Neuron (in vitro differentiated cells): ENCODE results near the gene UBE4B.
A peak's percentile ranks its signal among the peaks of the same experiment; 100 is the strongest.
"Not testable (repeated sequence)": the region's sequence is repeated elsewhere in the genome, so short reads cannot be mapped to it uniquely, and the experiment has no call there.

Experiments used
- H2AFZ ChIP-seq: one replicate; pipeline ENCODE4 v1.6.1; 2013; ENCODE audit warnings: low read depth, mild to moderate bottlenecking, inconsistent platforms, low read length, moderate library complexity
- H3K27me3 ChIP-seq: one replicate; pipeline ENCODE4 v1.6.1; 2013; ENCODE audit warnings: low read length; ENCODE audit not compliant: insufficient read depth
- H3K36me3 ChIP-seq: one replicate; pipeline ENCODE4 v1.6.1; 2013; ENCODE audit warnings: low read length; ENCODE audit not compliant: insufficient read depth
- H3K4me1 ChIP-seq: one replicate; pipeline ENCODE4 v1.6.1; 2013; ENCODE audit warnings: low read length; ENCODE audit not compliant: insufficient read depth
- H3K4me3 ChIP-seq: 2 replicates; pipeline ENCODE4 v1.5.1; 2013; ENCODE audit warnings: mild to moderate bottlenecking, low read length, moderate library complexity
- H3K9me3 ChIP-seq: one replicate; pipeline ENCODE4 v1.6.1; 2013; ENCODE audit warnings: low read length

Gene UBE4B

DNA sequence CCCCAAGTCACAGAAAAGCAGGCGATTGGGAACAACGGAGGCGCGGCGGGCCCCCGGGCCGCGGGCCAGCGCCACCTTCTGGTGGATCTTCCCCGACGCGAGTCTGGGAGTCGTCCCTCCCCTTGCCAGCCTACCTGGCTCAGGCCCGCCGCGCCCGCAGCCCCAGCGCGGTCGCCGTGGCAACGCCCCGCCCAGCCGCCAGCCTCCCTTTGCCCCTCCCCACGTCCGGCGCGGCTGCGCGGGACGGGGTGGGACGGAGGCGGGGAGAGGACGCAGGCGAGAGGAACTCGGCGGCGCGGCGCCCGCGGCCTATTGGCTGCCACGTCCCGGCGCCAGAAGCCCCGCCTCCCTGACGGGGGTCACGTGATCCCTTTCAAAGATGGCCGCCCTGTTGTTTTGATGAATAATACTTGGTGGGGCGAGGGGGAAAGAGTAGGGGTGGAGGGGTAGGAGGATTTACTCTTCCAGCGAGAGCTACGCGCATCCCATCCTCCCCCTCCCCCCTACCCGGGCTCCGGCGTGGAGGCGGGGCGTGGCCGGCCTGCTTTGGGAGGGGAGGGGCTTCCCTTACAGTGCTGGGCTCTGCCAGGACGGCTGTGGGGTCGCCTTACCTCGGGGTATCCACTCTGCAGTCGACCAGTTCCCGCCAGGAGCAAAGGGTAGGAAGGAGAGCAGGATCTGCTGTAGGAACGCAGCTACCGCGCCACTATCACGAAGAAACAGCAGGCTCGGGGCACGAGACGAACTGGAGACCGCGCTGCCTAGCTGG lies at the start of gene UBE4B:
Gene UBE4B, plus strand, starts transcription at position 369 of the 769 bp plus-strand sequence. CDS start 713 bp downstream, outside the sequence.
- peak within 1 kb of the TSS; percentile 74 for H3K4me3 ChIP-seq
- H3K36me3 ChIP-seq: no peaks in the 10 kb centered on the region
- no peaks in the 10 kb centered on the region for H3K9me3 ChIP-seq
- H2AFZ ChIP-seq: peak within 1 kb of the TSS; percentile 88
- H3K27me3 ChIP-seq: no peaks in the 10 kb centered on the region
- H3K4me1 ChIP-seq: peaks cover 18% of the 10 kb centered on the region

DNA sequence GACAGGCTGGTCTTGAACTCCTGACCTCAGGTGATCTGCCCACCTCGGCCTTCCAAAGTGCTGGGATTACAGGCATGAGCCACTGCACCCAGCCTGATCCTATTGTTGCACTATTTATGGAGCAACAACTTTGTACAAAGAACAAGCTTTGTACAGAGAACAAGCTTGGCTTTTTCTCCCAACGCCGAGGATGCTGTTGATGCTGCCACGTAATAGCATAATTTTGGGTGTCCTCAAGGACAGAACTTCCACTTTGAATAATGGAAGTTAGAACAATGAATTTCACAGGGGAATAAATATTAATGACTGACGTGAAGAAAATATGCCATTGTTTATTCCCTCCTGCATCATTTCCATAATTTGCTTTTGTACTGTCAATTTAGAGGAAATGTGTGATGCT lies 48.5 kb upstream of the UBE4B start:
- Histone ChIP-seq H3K4me1 (peaks cover 3% of the 10 kb centered on the region), H3K27me3 (no peaks in the 10 kb centered on the region), H3K9me3 (no peaks in the 10 kb centered on the region), H3K36me3 (peaks cover 9% of the 10 kb centered on the region), H2AFZ (no peak overlapping the region), H3K4me3 (no peak overlapping the region)

DNA sequence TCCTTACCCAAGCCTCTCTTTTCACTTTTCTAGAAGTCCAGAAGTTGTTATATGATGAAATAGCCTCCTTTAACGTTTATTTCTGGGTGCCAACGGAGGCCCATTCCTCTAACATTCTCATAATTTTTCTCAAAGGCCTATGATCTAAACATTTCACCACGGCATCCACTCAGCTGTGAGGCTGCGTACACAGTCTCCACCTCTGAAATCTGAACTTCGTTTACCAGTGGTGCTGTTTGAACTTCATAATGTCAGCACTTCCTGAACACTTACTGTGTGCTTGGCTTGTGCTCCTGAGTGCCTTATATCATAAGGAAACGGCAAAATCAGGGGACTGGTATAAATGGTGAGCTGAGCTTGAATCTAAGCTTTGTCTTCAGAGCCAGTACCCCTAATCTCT lies 47.8 kb upstream of the UBE4B start:
- Histone ChIP-seq H3K9me3 (no peaks in the 10 kb centered on the region), H3K4me1 (peaks cover 3% of the 10 kb centered on the region), H3K27me3 (no peaks in the 10 kb centered on the region), H3K4me3 (no peak overlapping the region), H3K36me3 (peaks cover 9% of the 10 kb centered on the region), H2AFZ (no peak overlapping the region)

DNA sequence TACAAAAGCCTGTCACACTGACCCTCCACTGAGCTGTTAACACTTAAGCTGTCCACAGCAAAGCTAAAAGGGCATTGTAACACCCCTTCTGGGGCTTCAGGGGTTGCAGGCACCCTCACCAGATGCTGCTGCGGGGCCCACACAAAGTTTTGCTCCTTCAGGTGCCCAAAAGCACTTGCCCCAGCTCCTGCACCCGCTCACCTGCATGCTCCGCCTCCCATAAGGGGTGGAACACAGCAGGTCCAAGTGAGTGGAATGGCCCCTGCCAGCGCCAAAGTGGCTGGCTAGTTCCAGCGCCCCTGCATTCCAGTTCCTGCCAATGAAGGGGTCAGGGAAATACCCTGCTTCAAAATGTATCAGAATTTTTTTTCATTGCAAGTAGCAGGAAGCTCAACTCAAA lies 43.0 kb upstream of the UBE4B start:
- Histone ChIP-seq H3K36me3 (no peaks in the 10 kb centered on the region), H3K27me3 (peaks cover 3% of the 10 kb centered on the region), H2AFZ (no peak overlapping the region)

DNA sequence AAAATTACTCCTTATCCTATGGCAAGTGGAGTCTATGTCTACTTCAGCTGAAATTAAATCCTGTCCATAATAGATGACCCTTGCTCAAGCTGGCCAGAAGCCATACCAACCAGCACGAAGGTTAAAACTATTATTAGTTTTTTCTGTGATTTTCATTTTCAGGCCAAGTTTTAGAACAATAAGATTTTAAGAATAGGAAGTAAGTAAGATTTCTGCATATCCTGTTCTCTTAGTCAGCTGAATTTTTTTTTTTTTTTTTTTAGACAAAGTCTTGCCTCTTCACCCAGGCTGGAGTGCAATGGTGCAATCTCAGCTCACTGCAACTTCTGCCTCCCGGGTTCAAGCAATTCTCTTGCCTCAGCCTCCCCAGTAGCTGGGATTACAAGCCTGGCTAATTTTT lies 41.8 kb upstream of the UBE4B start:
- no peak overlapping the region for H2AFZ ChIP-seq
- no peaks in the 10 kb centered on the region for H3K4me1 ChIP-seq
- no peak overlapping the region for H3K4me3 ChIP-seq
- H3K36me3 ChIP-seq: no peaks in the 10 kb centered on the region
- H3K9me3 ChIP-seq: no peaks in the 10 kb centered on the region
- peaks cover 5% of the 10 kb centered on the region for H3K27me3 ChIP-seq

More for the DNA sequence above, 43.0 kb upstream of the UBE4B start:
- Histone ChIP-seq H3K9me3 (no peaks in the 10 kb centered on the region), H3K4me3 (no peak overlapping the region), H3K4me1 (no peaks in the 10 kb centered on the region)

DNA sequence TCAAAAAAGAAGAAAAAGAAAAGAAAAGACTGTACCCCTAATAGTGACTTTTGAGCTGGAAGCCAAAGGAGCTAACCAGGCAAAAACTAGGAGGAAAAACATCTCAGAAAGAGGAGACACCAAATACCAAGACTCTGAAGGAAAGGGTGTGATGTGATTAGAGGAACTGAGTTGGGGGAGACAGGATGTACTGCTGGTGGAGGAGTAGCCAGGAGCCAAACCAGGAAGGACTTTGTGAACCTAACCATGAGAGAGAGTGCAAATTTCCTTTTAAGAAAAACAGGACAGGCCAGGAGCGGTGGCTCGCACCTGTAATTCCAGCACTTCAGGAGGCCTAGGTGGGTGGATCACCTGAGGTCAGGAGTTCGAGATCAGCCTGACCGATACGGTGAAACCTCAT lies 39.8 kb upstream of the UBE4B start:
- Histone ChIP-seq H3K27me3 (peaks cover 18% of the 10 kb centered on the region), H2AFZ (no peak overlapping the region), H3K9me3 (peaks cover under 1% of the 10 kb centered on the region), H3K4me3 (no peak overlapping the region), H3K4me1 (no peaks in the 10 kb centered on the region), H3K36me3 (no peaks in the 10 kb centered on the region)

DNA sequence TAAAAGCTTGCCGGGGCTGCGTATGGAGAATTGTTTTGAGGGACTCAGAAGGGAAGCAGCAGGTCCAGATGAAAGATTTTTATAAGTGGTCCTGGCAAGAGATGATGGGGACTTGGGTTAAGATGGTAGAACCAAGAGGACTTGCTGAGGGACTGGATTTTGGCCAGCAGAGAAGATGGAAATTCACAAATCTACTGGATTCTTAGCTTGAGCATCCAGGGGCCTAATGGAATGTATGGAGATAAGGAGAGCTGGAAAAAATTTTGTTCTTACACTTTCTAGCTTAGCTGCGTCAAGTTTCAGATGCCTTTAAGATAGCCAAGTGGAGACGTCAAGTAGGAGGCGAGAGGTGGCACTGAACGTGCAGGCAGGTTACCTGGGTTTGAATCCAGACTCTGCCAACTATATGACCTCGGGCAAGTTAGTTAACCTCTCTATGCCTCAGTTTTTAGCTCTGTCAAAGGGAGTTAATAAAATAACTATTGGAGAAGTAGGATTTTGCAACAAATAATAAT lies 39.1 kb upstream of the UBE4B start:
- Histone ChIP-seq H3K4me1 (no peaks in the 10 kb centered on the region), H3K36me3 (no peaks in the 10 kb centered on the region), H3K4me3 (no peak overlapping the region), H3K9me3 (peaks cover 3% of the 10 kb centered on the region), H2AFZ (no peak overlapping the region), H3K27me3 (peaks cover 24% of the 10 kb centered on the region)

DNA sequence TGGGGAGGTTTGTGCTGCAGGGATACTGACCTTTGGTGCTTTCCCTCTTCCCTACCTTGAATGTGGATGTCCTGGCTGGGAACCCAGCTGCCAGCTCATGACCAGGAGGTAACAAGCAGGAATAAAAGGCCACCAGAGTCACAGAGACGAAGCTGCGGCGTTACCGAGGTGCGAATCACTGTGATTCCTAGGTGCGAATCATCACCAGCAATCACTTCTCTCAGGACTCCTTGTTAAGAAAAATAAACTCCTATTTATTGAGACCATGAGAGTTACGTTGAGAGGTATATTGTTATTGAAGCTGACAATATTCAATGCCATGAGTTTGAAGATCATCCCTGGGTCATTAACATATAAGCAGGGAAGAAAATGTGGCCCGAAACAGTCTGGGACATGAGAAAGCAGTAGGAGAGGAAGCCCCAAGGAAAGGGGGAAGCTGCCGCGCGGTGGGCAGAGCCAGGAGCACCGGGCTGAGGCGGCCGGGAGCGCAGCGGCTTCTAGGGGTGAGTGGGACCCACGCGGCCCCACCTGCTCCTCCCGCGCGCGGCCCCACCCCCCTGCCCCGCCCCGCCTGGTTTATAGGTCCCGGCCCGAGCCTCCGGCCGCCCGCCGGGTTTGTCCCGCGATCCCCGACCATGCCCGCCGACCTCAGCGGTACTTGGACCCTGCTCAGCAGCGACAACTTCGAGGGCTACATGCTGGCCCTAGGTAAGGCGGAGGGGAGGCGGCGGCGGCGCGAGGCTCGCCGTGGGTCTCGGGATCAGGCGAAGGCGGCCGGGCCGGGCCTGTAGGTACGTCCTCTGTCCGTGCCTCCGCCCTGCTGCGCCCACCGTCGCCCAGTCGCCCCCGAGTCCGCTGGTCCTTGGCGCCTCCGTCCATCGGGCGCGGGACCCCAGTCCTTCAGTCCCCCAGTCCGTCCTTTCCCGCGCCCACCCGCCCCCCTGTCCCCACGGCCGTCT lies 35.9 kb upstream of the UBE4B start, which contains the start of gene RBP7:
Gene RBP7, plus strand, starts transcription at position 605 of the 959 bp plus-strand sequence. Its CDS starts 31 bp downstream, at position 636.
- H3K36me3 ChIP-seq: no peaks in the 10 kb centered on the region
- H3K27me3 ChIP-seq: peaks cover 28% of the 10 kb centered on the region
- peaks cover 5% of the 10 kb centered on the region for H3K9me3 ChIP-seq
- H3K4me3 ChIP-seq: peak within 1 kb of the TSS; percentile 8
- H3K4me1 ChIP-seq: no peaks in the 10 kb centered on the region
- H2AFZ ChIP-seq: peak within 1 kb of the TSS; percentile 46

DNA sequence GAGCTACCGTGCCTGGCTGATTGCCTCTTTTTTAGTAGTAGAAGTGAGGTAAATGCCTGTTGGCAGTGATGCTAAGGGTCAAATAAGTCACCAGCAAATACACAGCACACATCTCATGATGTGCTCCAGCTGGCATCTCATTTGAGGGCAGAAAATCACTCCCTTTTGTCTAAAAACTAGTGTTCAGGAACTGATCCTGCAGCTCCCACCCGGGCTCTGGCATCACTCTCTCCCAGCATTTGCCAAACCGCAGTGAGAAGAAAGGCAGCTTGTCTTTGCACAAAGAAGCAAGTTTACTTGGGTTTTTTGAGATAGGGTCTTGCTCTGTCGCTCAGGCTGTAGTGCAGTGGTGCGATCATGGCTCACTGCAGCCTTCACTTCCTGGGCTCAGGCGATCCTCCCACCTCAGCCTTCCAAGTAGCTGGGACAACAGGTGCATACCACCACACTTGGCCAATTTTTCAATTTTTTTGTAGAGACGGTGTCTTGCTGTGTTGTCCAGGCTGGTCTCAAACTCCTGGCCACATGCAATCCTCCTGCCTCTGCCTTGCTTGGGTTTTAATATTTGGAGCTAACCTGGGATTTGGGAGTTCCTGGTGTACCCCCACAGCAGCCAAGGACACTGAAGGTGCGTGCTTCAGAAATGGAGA lies 31.6 kb upstream of the UBE4B start:
- H3K27me3 ChIP-seq: peaks cover 23% of the 10 kb centered on the region
- no peak overlapping the region for H3K4me3 ChIP-seq

DNA sequence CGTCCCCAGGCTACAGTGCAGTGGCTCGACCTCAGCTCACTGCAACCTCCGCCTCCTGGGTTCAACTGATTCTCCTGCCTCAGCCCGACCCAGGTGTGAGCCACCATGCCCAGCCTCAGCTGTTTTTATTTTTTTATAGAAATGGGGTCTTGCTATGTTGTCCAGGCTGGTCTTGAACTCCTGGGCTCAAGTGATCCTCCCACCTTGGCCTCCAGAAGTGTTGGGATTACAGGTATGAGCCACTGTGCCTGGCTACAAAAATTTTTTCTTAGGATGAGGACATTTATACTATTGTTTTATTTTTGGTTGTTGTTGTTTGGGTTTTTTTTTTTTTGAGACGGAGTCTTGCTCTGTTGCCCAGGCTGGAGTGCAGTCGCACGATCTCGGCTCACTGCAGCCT lies 27.5 kb upstream of the UBE4B start:
- H3K27me3 ChIP-seq, H3K9me3 ChIP-seq, H2AFZ ChIP-seq, H3K4me3 ChIP-seq, H3K36me3 ChIP-seq, H3K4me1 ChIP-seq: not testable (repeated sequence)

More for the DNA sequence above, 31.6 kb upstream of the UBE4B start:
- no peaks in the 10 kb centered on the region for H3K36me3 ChIP-seq
- H2AFZ ChIP-seq: no peak overlapping the region
- peaks cover 5% of the 10 kb centered on the region for H3K9me3 ChIP-seq
- no peaks in the 10 kb centered on the region for H3K4me1 ChIP-seq

DNA sequence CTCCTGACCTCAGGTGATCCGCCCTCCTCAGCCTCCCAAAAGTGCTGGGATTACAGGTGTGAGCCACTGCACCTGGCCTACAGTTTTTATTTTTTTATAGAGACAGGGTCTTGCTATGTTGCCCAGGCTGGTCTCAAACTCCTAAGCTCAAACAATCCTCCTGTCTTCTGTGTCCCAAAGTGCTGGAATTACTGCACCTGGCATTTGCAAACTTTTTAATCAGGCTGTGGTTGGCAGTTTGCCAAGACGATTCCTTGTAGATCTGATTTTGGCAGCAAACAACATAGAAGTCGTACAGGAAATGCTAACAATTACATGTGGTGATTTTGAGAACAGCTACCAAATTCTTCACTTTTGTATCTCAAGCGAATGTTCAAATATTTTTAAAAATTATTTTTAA lies 25.6 kb upstream of the UBE4B start:
- H3K36me3 ChIP-seq: no peaks in the 10 kb centered on the region
- no peaks in the 10 kb centered on the region for H3K4me1 ChIP-seq
- H3K9me3 ChIP-seq: no peaks in the 10 kb centered on the region
- H3K4me3 ChIP-seq: no peak overlapping the region
- H2AFZ ChIP-seq: no peak overlapping the region
- H3K27me3 ChIP-seq: no peaks in the 10 kb centered on the region

DNA sequence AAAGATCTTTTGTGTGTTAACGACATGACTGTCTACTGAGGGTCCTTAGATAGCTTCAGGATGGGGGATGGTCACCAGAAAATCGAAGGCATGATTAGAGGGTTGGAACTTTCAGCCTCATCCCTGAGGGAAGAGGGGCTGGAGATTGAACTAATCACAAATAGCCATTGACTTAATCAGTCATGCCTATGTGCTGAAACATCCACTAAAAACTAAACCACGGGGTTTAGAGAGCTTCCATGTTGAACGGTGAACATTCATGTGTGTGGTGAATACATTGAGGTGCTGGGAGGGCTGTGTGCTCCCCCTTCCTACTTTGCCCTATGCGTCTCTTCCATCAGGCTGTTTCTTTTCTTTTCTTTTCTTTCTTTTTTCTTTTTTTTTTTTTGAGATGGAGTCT lies 18.7 kb upstream of the UBE4B start:
- Histone ChIP-seq H3K36me3 (no peaks in the 10 kb centered on the region), H2AFZ (no peak overlapping the region), H3K9me3 (no peaks in the 10 kb centered on the region), H3K27me3 (no peaks in the 10 kb centered on the region), H3K4me3 (no peak overlapping the region), H3K4me1 (no peaks in the 10 kb centered on the region)
